IMR-90 (cell line): ENCODE measurements around the gene DNAJC5. TPM values are rescaled to one million over a fixed set of nuclear protein-coding genes. Genes with fewer than 3 reads are reported as not detected.

Source experiments
- ATAC-seq: fragments of 200-7000 bp; cut with Tn5 transposase; 2 replicates; pipeline ENCODE4 v1.9.1; 2020; ENCODE audit warnings: low read depth, mild to moderate bottlenecking, moderate library complexity
- BruUV-seq: library from RNA; stranded (reverse); fragments of 400-500 nt; replicated peaks from 2 replicates; lab custom pipeline; 2021; lab: Mats Ljungman, UMichigan
- CTCF ChIA-PET: fragments of 300-600 bp; formaldehyde crosslinking; extraction: SDS; loops from one replicate; lab custom pipeline; 2021; ENCODE audit warnings: antibody characterized with exemption; lab: Yijun Ruan, JAX
- POLR2A ChIA-PET: fragments of 300-600 bp; sonication (Branson Sonifier 250); formaldehyde crosslinking; loops from one replicate; lab custom pipeline; 2022; ENCODE audit warnings: antibody characterized with exemption; ENCODE audit not compliant: unreplicated experiment; lab: Charles Lee
- DNase-seq: peaks from one replicate; pipeline ENCODE4 v3.0.0; 2013
- H2AFZ ChIP-seq: replicated peaks from 2 replicates; pipeline ENCODE3; 2013; ENCODE audit warnings: low read length, mild to moderate bottlenecking; ENCODE audit not compliant: poor library complexity
- H2AK5ac ChIP-seq: 2 replicates; pipeline ENCODE4 v1.6.1; 2013; ENCODE audit warnings: low read depth, low read length, inconsistent platforms
- H2AK9ac ChIP-seq: replicated peaks from 2 replicates; pipeline ENCODE3; 2013; ENCODE audit warnings: mild to moderate bottlenecking, low read depth, low read length, moderate library complexity; ENCODE audit not compliant: poor library complexity
- H2BK120ac ChIP-seq: 2 replicates; pipeline ENCODE4 v1.6.1; 2013; ENCODE audit warnings: low read depth, low read length, inconsistent platforms
- H2BK15ac ChIP-seq: 3 replicates; pipeline ENCODE4 v1.6.1; 2013; ENCODE audit warnings: low read depth, low read length, inconsistent platforms
- H2BK20ac ChIP-seq: 2 replicates; pipeline ENCODE4 v1.6.1; 2013; ENCODE audit warnings: low read depth, mild to moderate bottlenecking, inconsistent platforms, low read length, moderate library complexity
- H2BK5ac ChIP-seq: 2 replicates; pipeline ENCODE4 v1.6.1; 2013; ENCODE audit warnings: mild to moderate bottlenecking, low read depth, low read length, inconsistent platforms; ENCODE audit not compliant: poor library complexity, severe bottlenecking
- H3K14ac ChIP-seq: replicated peaks from 2 replicates; pipeline ENCODE4 v1.6.1; 2013; ENCODE audit warnings: low read depth, low read length, inconsistent platforms
- H3K18ac ChIP-seq: 2 replicates; pipeline ENCODE4 v1.6.1; 2013; ENCODE audit warnings: low read depth, low read length, control low read depth
- H3K23ac ChIP-seq: 2 replicates; pipeline ENCODE4 v1.6.1; 2013; ENCODE audit warnings: low read depth, low read length, inconsistent platforms
- H3K27ac ChIP-seq: 2 replicates; pipeline ENCODE4 v1.5.1; 2013; ENCODE audit warnings: mild to moderate bottlenecking, control low read depth, low read length; ENCODE audit not compliant: insufficient read depth
- H3K27me3 ChIP-seq: 2 replicates; pipeline ENCODE4 v1.6.1; 2013; ENCODE audit warnings: low read length; ENCODE audit not compliant: control insufficient read depth, insufficient read depth
- H3K36me3 ChIP-seq: 2 replicates; pipeline ENCODE4 v1.6.1; 2013; ENCODE audit warnings: low read length, mixed read lengths; ENCODE audit not compliant: control insufficient read depth, insufficient read depth
- H3K4ac ChIP-seq: 2 replicates; pipeline ENCODE4 v1.6.1; 2013; ENCODE audit warnings: low read depth, low read length, inconsistent platforms
- H3K4me1 ChIP-seq: 2 replicates; pipeline ENCODE4 v1.6.1; 2013; ENCODE audit warnings: low read length, mixed read lengths; ENCODE audit not compliant: control insufficient read depth, insufficient read depth
- H3K4me2 ChIP-seq: 2 replicates; pipeline ENCODE4 v1.6.1; 2013; ENCODE audit warnings: low read depth, mild to moderate bottlenecking, control low read depth, low read length, moderate library complexity
- H3K4me3 ChIP-seq: 2 replicates; pipeline ENCODE4 v1.5.1; 2013; ENCODE audit warnings: low read depth, mild to moderate bottlenecking, control low read depth, low read length, moderate library complexity; ENCODE audit not compliant: insufficient read depth
- H3K56ac ChIP-seq: 2 replicates; pipeline ENCODE4 v1.6.1; 2013; ENCODE audit warnings: low read length, inconsistent platforms; ENCODE audit not compliant: insufficient read depth; ENCODE audit errors: extremely low read depth
- H3K79me1 ChIP-seq, 2 experiments: 2 replicates each; pipeline ENCODE4 v1.6.1; 2013; ENCODE audit warnings: low read length in 2 of 2, inconsistent platforms in 1 of 2, low read depth in 1 of 2
- H3K9ac ChIP-seq: 2 replicates; pipeline ENCODE4 v1.6.1; 2013; ENCODE audit warnings: low read depth, low read length, control low read depth
- H3K9me1 ChIP-seq: 2 replicates; pipeline ENCODE4 v1.6.1; 2013; ENCODE audit warnings: low read length, inconsistent platforms; ENCODE audit not compliant: insufficient read depth
- H3K9me3 ChIP-seq: 2 replicates; pipeline ENCODE4 v1.6.1; 2013; ENCODE audit warnings: low read length; ENCODE audit not compliant: control insufficient read depth, insufficient read depth
- H4K20me1 ChIP-seq: 2 replicates; pipeline ENCODE4 v1.6.1; 2013; ENCODE audit warnings: low read length, inconsistent platforms; ENCODE audit not compliant: insufficient read depth
- H4K5ac ChIP-seq: 2 replicates; pipeline ENCODE4 v1.6.1; 2013; ENCODE audit warnings: mild to moderate bottlenecking, low read depth, low read length, control low read depth
- H4K8ac ChIP-seq, 2 experiments: 2 replicates each; pipeline ENCODE4 v1.6.1; 2013; ENCODE audit warnings: low read depth in 2 of 2, low read length in 2 of 2, control low read depth in 1 of 2, inconsistent platforms in 1 of 2
- H4K91ac ChIP-seq: 2 replicates; pipeline ENCODE4 v1.6.1; 2013; ENCODE audit warnings: low read depth, low read length, inconsistent platforms; ENCODE audit not compliant: insufficient read depth
- BHLHE40 ChIP-seq: fragments of 150-350 bp; IDR thresholded peaks from 2 replicates; pipeline ENCODE4 v1.6.1; 2016; ENCODE audit warnings: mild to moderate bottlenecking, low read depth, low read length
- CEBPB ChIP-seq: IDR thresholded peaks from 2 replicates; pipeline ENCODE4 v1.6.1; 2012; ENCODE audit warnings: low read depth, low read length, improper control_type of control experiment
- FOS ChIP-seq: fragments of 150-350 bp; IDR thresholded peaks from 2 replicates; pipeline ENCODE4 v1.6.1; 2016; ENCODE audit warnings: low read depth, low read length
- MAFK ChIP-seq: IDR thresholded peaks from 2 replicates; pipeline ENCODE4 v1.6.1; 2012; ENCODE audit warnings: low read depth, low read length, improper control_type of control experiment
- MAZ ChIP-seq: IDR thresholded peaks from 2 replicates; pipeline ENCODE4 v1.6.1; 2012; ENCODE audit warnings: low read depth, mild to moderate bottlenecking, low read length, improper control_type of control experiment, moderate library complexity, borderline replicate concordance
- MXI1 ChIP-seq: IDR thresholded peaks from 2 replicates; pipeline ENCODE4 v1.6.1; 2012; ENCODE audit warnings: low read depth, mild to moderate bottlenecking, low read length, moderate library complexity, borderline replicate concordance
- NFE2L2 ChIP-seq: fragments of 150-350 bp; IDR thresholded peaks from 2 replicates; pipeline ENCODE4 v1.6.1; 2016; ENCODE audit warnings: low read depth, mild to moderate bottlenecking, low read length
- POLR2A ChIP-seq: IDR thresholded peaks from 2 replicates; pipeline ENCODE4 v1.6.1; 2012; ENCODE audit warnings: mild to moderate bottlenecking, low read depth, low read length
- RAD21 ChIP-seq: IDR thresholded peaks from 2 replicates; pipeline ENCODE4 v1.6.1; 2012; ENCODE audit warnings: low read length, improper control_type of control experiment
- RCOR1 ChIP-seq: IDR thresholded peaks from 2 replicates; pipeline ENCODE4 v1.6.1; 2012; ENCODE audit warnings: mild to moderate bottlenecking, low read length, improper control_type of control experiment; ENCODE audit not compliant: insufficient replicate concordance
- SMC3 ChIP-seq: fragments of 150-350 bp; IDR thresholded peaks from 2 replicates; pipeline ENCODE4 v1.6.1; 2016; ENCODE audit warnings: low read depth, mild to moderate bottlenecking, antibody characterized with exemption, low read length, moderate library complexity
- WGBS, 2 experiments: methylation state at CpG; one replicate each; pipeline versions ENCODE4 v1.1.5 to v1.1.7; 2013; ENCODE audit warnings: missing lambda C conversion rate in 2 of 2; ENCODE audit not compliant: insufficient read length in 1 of 2; ENCODE audit errors: extremely low coverage in 2 of 2; 5-methylcytosine and 5-hydroxymethylcytosine counted together
- dilution Hi-C: fragments of 300-500 bp; cut with HindIII; formaldehyde crosslinking; loops from one replicate; pipeline ENCODE4 v1.14.3; 2018; ENCODE audit warnings: low sequenced_read_pairs; ENCODE audit not compliant: unreplicated experiment
- in situ Hi-C: fragments of 300-500 bp; cut with MboI; formaldehyde crosslinking; loops from 3 replicates; pipeline ENCODE4 v1.14.3; 2019; ENCODE audit warnings: low sequenced_read_pairs, inconsistent platforms, mixed read lengths
- intact Hi-C: fragments of 100-400 bp; cut with micrococcal nuclease; formaldehyde crosslinking; loops from 2 replicates; pipeline ENCODE4 v1.10.0; 2022
- polyA plus RNA-seq, 3 experiments: library from polyadenylated mRNA; depleted of rRNA; stranded (reverse); fragments of >200 nt; gene quantifications; 2 replicates each; pipeline ENCODE4 v1.2.3, GENCODE V29; 2012; ENCODE audit warnings: low replicate concordance in 1 of 3
- total RNA-seq: library from RNA; depleted of rRNA; stranded (reverse); fragments of >200 nt; gene quantifications from 2 replicates; pipeline ENCODE4 v1.2.3, GENCODE V29; 2012
- TF ChIP-seq, protein P1 (sequence below): fragments of 150-350 bp; IDR thresholded peaks from 2 replicates; pipeline ENCODE4 v1.6.1; 2017; ENCODE audit warnings: mild to moderate bottlenecking, antibody characterized with exemption, low read length, low read depth
- TF ChIP-seq, protein P2 (sequence below): fragments of 150-350 bp; IDR thresholded peaks from 2 replicates; pipeline ENCODE4 v1.6.1; 2016; ENCODE audit warnings: low read depth, mild to moderate bottlenecking, low read length, moderate library complexity, borderline replicate concordance
- TF ChIP-seq, protein P3 (sequence below): conservative IDR thresholded peaks from 2 replicates; pipeline ENCODE4 v1.5.1; 2012; ENCODE audit warnings: mild to moderate bottlenecking, low read depth, low read length, improper control_type of control experiment

The DNAJC5 gene
- total and polyA plus RNA-seq, 2 of the 4 experiments (the other 2 are of a cell fraction) = 35.6 to 45.2 TPM

DNA sequence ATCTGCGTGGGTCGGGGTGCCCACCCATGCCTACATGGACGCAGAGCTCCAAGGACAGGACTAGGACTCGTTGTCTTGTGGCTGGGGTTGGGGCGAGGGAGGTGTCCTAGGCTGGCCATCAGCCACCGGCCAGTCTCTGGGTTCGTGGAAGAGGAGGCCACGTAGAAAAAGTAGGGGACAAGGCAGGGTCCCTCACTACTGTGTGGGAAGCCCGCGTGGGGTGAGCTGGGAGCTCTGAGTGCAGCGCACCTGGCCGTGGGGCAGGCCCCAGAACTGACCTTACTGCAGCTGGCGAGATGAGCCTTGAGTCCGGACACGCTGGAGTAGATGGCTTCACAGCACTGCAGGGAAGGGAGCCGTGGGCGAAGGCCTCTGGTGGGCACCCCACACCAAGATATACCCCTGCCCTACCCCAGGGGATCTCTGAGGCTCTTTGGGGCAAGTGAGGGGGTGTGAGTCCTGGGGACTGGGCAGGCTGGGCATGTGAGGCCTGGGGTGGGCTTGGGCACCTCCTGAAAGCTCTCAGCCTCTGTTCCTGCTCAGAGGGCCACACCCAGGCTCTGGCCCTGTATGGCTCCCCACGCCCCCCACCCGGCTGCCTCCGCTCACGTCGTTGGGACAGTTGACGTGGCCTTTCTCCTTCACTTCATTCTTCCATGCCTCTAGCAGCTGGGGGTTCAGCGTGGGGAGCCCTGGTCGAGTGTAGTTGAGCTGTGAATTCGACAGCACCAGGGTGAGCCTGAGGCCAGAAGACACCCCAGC lies 66.9 kb downstream of the DNAJC5 start:
- Histone ChIP-seq H3K4me1 (peaks cover 4% of the 10 kb centered on the region; the same call in 1 of the 2 replicates), H4K20me1 (no peaks in the 10 kb centered on the region; the same call in none of the 2 replicates), H2BK120ac (no peak overlapping the region), H4K91ac (no peak overlapping the region), H3K9ac (no peak overlapping the region), H2BK5ac (no peak overlapping the region), H3K4me3 (no peak overlapping the region), H4K5ac (no peak overlapping the region), H2BK15ac (no peak overlapping the region), H3K23ac (no peak overlapping the region), H3K56ac (no peak overlapping the region), H3K18ac (no peak overlapping the region), H2AK9ac (no peak overlapping the region), H2AFZ (no peak overlapping the region), H3K36me3 (peaks cover 57% of the 10 kb centered on the region), H2AK5ac (no peak overlapping the region), H3K9me3 (no peaks in the 10 kb centered on the region), H2BK20ac (no peak overlapping the region), H3K14ac (no peak overlapping the region), H3K4ac (no peak overlapping the region), H3K9me1 (no peaks in the 10 kb centered on the region), H3K27me3 (no peaks in the 10 kb centered on the region), H3K79me1 (peaks cover 0 to 8% of the 10 kb centered on the region in 2 experiments; a peak in 2 of 4 replicates), H3K4me2 (no peak overlapping the region), H4K8ac (no peak overlapping the region), H3K27ac (no peak overlapping the region)
- dilution Hi-C loops = no loop called here
- in situ Hi-C loops = no loop called here
- ChIA-PET POLR2A (no interaction called here), CTCF (no interaction called here)
- 93% methylated on average over 7 of the region's 26 CpGs; no CpG with 5 or more reads in 1 of the 2 experiments for WGBS, 2 experiments
- no peak for ATAC-seq
- intact Hi-C loops = no loop called here
- BruUV-seq = no TSS peak
- DNase-seq = no peak
- TF ChIP-seq MAZ (no peak), MXI1 (no peak), SMC3 (no peak), FOS (no peak), BHLHE40 (no peak), CEBPB (no peak), RAD21 (no peak), NFE2L2 (no peak), RCOR1 (no peak), MAFK (no peak), POLR2A (no peak)
- TF ChIP-seq, protein P1, sequence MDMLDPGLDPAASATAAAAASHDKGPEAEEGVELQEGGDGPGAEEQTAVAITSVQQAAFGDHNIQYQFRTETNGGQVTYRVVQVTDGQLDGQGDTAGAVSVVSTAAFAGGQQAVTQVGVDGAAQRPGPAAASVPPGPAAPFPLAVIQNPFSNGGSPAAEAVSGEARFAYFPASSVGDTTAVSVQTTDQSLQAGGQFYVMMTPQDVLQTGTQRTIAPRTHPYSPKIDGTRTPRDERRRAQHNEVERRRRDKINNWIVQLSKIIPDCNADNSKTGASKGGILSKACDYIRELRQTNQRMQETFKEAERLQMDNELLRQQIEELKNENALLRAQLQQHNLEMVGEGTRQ = no peak
- TF ChIP-seq, protein P2, sequence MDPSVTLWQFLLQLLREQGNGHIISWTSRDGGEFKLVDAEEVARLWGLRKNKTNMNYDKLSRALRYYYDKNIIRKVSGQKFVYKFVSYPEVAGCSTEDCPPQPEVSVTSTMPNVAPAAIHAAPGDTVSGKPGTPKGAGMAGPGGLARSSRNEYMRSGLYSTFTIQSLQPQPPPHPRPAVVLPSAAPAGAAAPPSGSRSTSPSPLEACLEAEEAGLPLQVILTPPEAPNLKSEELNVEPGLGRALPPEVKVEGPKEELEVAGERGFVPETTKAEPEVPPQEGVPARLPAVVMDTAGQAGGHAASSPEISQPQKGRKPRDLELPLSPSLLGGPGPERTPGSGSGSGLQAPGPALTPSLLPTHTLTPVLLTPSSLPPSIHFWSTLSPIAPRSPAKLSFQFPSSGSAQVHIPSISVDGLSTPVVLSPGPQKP = no peak
- TF ChIP-seq, protein P3, sequence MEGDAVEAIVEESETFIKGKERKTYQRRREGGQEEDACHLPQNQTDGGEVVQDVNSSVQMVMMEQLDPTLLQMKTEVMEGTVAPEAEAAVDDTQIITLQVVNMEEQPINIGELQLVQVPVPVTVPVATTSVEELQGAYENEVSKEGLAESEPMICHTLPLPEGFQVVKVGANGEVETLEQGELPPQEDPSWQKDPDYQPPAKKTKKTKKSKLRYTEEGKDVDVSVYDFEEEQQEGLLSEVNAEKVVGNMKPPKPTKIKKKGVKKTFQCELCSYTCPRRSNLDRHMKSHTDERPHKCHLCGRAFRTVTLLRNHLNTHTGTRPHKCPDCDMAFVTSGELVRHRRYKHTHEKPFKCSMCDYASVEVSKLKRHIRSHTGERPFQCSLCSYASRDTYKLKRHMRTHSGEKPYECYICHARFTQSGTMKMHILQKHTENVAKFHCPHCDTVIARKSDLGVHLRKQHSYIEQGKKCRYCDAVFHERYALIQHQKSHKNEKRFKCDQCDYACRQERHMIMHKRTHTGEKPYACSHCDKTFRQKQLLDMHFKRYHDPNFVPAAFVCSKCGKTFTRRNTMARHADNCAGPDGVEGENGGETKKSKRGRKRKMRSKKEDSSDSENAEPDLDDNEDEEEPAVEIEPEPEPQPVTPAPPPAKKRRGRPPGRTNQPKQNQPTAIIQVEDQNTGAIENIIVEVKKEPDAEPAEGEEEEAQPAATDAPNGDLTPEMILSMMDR = no peak
